Activated T-helper 2 cell treated with anti-CD3 and anti-CD28 coated beads, Interferon-gamma antibody, Interleukin-2, Interleukin-4, amounts not matched to agents 10 μg/mL and 5 μg/mL and 100 μg/mL, durations not matched to agents 14 hours and 24 hours and 36 hours (primary cell): ENCODE measurements around the gene ALOX15. TPM values are rescaled to one million over a fixed set of nuclear protein-coding genes. Genes with fewer than 3 reads are reported as not detected.
"Not testable (repeated sequence)": the region's sequence is repeated elsewhere in the genome, so short reads cannot be mapped to it uniquely, and the experiment has no call there.

ENCODE experiments used
- DNase-seq: peaks from one replicate; pipeline ENCODE4 v3.0.0; 2021; ENCODE audit warnings: low spot score
- H3K27ac Mint-ChIP-seq: one replicate; pipeline ENCODE4 v1.8.0; 2021; ENCODE audit warnings: mixed read lengths
- H3K27me3 Mint-ChIP-seq: one replicate; pipeline ENCODE4 v1.8.0; 2021; ENCODE audit warnings: low read depth, mixed read lengths
- H3K36me3 Mint-ChIP-seq: one replicate; pipeline ENCODE4 v1.8.0; 2021; ENCODE audit warnings: low read depth, mixed read lengths
- H3K4me1 Mint-ChIP-seq: one replicate; pipeline ENCODE4 v1.8.0; 2021; ENCODE audit warnings: low read depth, mixed read lengths
- H3K4me3 Mint-ChIP-seq: one replicate; pipeline ENCODE4 v1.8.0; 2021; ENCODE audit warnings: low read depth, mild to moderate bottlenecking, moderate library complexity, mixed read lengths
- H3K9me3 Mint-ChIP-seq: one replicate; pipeline ENCODE4 v1.8.0; 2021; ENCODE audit warnings: mixed read lengths
- intact Hi-C: fragments of 100-400 bp; cut with micrococcal nuclease; formaldehyde crosslinking; loops from one replicate; pipeline ENCODE4 v1.15.1; 2023
- total RNA-seq: library from RNA; stranded (reverse); gene quantifications from 2 replicates; pipeline ENCODE4 v1.2.3, GENCODE V29; 2022

The ALOX15 gene
- total RNA-seq, 1 donor from 2014 or later: not detected

- Mint-ChIP-seq H3K9me3 (no peaks in the 10 kb centered on the region), H3K27me3 (peaks cover 3% of the 10 kb centered on the region), H3K4me3 (no peak overlapping the region), H3K36me3 (no peaks in the 10 kb centered on the region), H3K27ac (no peak overlapping the region), H3K4me1 (peaks cover 2% of the 10 kb centered on the region)
- intact Hi-C loops: no loop called here
- DNase-seq: no peak
Observed at GRCh38 chr17:4594406-4594805, 47.1 kb downstream of the ALOX15 start.

- Mint-ChIP-seq H3K27me3 (peaks cover 3% of the 10 kb centered on the region), H3K27ac (no peak overlapping the region), H3K36me3 (no peaks in the 10 kb centered on the region), H3K4me3 (no peak overlapping the region), H3K4me1 (peaks cover 2% of the 10 kb centered on the region), H3K9me3 (no peaks in the 10 kb centered on the region)
- intact Hi-C loops: no loop called here
- DNase-seq: no peak
Observed at GRCh38 chr17:4593021-4593421, 48.5 kb downstream of the ALOX15 start.

- H3K4me3 Mint-ChIP-seq: no peak overlapping the region
- H3K27ac Mint-ChIP-seq: no peak overlapping the region
- intact Hi-C loops: no loop called here
- H3K27me3 Mint-ChIP-seq: peaks cover 3% of the 10 kb centered on the region
- peaks cover 2% of the 10 kb centered on the region for H3K4me1 Mint-ChIP-seq
- H3K36me3 Mint-ChIP-seq: no peaks in the 10 kb centered on the region
- H3K9me3 Mint-ChIP-seq: no peaks in the 10 kb centered on the region
- no peak for DNase-seq
Observed at GRCh38 chr17:4592240-4593005, 49.1 kb downstream of the ALOX15 start.

- H3K4me3 Mint-ChIP-seq: no peak overlapping the region
- no peaks in the 10 kb centered on the region for H3K9me3 Mint-ChIP-seq
- peaks cover 7% of the 10 kb centered on the region for H3K27me3 Mint-ChIP-seq
- H3K36me3 Mint-ChIP-seq: no peaks in the 10 kb centered on the region
- intact Hi-C loops: no loop called here
- peaks cover 2% of the 10 kb centered on the region for H3K4me1 Mint-ChIP-seq
- H3K27ac Mint-ChIP-seq: no peak overlapping the region
- DNase-seq: no peak
Observed at GRCh38 chr17:4591529-4591928, 49.9 kb downstream of the ALOX15 start.

GRCh38 chr17:4590981-4591453, 50.5 kb downstream of the ALOX15 start:
- H3K27ac Mint-ChIP-seq: no peak overlapping the region
- no peak for DNase-seq
- peaks cover 12% of the 10 kb centered on the region for H3K27me3 Mint-ChIP-seq
- H3K4me1 Mint-ChIP-seq: peaks cover 2% of the 10 kb centered on the region
- no peaks in the 10 kb centered on the region for H3K9me3 Mint-ChIP-seq
- no peaks in the 10 kb centered on the region for H3K36me3 Mint-ChIP-seq
- intact Hi-C loops: no loop called here
- H3K4me3 Mint-ChIP-seq: no peak overlapping the region

- not testable (repeated sequence) for H3K36me3 Mint-ChIP-seq, H3K4me1 Mint-ChIP-seq
Observed at GRCh38 chr17:4590042-4590441, 51.4 kb downstream of the ALOX15 start.

GRCh38 chr17:4588898-4589625, 52.4 kb downstream of the ALOX15 start:
- peaks cover 22% of the 10 kb centered on the region for H3K27me3 Mint-ChIP-seq
- DNase-seq: no peak
- no peaks in the 10 kb centered on the region for H3K4me1 Mint-ChIP-seq
- H3K9me3 Mint-ChIP-seq: no peaks in the 10 kb centered on the region
- H3K27ac Mint-ChIP-seq: no peak overlapping the region
- no peaks in the 10 kb centered on the region for H3K36me3 Mint-ChIP-seq
- intact Hi-C loops: no loop called here
- no peak overlapping the region for H3K4me3 Mint-ChIP-seq

More at GRCh38 chr17:4590042-4590441, 51.4 kb downstream of the ALOX15 start:
- H3K4me3 Mint-ChIP-seq, H3K9me3 Mint-ChIP-seq, intact Hi-C loops, DNase-seq, H3K27ac Mint-ChIP-seq: not testable (repeated sequence)
- H3K27me3 Mint-ChIP-seq: peaks cover 21% of the 10 kb centered on the region

- Mint-ChIP-seq H3K27me3 (peaks cover 28% of the 10 kb centered on the region), H3K9me3 (no peaks in the 10 kb centered on the region), H3K27ac (no peak overlapping the region), H3K36me3 (no peaks in the 10 kb centered on the region), H3K4me3 (no peak overlapping the region), H3K4me1 (peaks cover 2% of the 10 kb centered on the region)
- no peak for DNase-seq
- intact Hi-C loops: no loop called here
Observed at GRCh38 chr17:4588391-4588790, 53.1 kb downstream of the ALOX15 start.

- Mint-ChIP-seq H3K27me3 (peaks cover 34% of the 10 kb centered on the region), H3K9me3 (no peaks in the 10 kb centered on the region), H3K4me1 (peaks cover 2% of the 10 kb centered on the region), H3K27ac (no peak overlapping the region), H3K4me3 (no peak overlapping the region), H3K36me3 (no peaks in the 10 kb centered on the region)
- no peak for DNase-seq
- intact Hi-C loops: no loop called here
Observed at GRCh38 chr17:4587803-4588202, 53.7 kb downstream of the ALOX15 start.

GRCh38 chr17:4587195-4587594, 54.3 kb downstream of the ALOX15 start:
- H3K27ac Mint-ChIP-seq: no peak overlapping the region
- intact Hi-C loops: no loop called here
- H3K4me3 Mint-ChIP-seq: no peak overlapping the region
- H3K27me3 Mint-ChIP-seq: peaks cover 39% of the 10 kb centered on the region
- no peaks in the 10 kb centered on the region for H3K9me3 Mint-ChIP-seq
- no peaks in the 10 kb centered on the region for H3K36me3 Mint-ChIP-seq
- peaks cover 2% of the 10 kb centered on the region for H3K4me1 Mint-ChIP-seq
- DNase-seq: no peak

- intact Hi-C loops: no loop called here
- H3K27me3 Mint-ChIP-seq: peaks cover 41% of the 10 kb centered on the region
- DNase-seq: no peak
- no peaks in the 10 kb centered on the region for H3K9me3 Mint-ChIP-seq
- H3K4me1 Mint-ChIP-seq: peaks cover 2% of the 10 kb centered on the region
- H3K4me3 Mint-ChIP-seq: no peak overlapping the region
- no peaks in the 10 kb centered on the region for H3K36me3 Mint-ChIP-seq
- no peak overlapping the region for H3K27ac Mint-ChIP-seq
Observed at GRCh38 chr17:4586043-4586442, 55.4 kb downstream of the ALOX15 start.

- intact Hi-C loops: no loop called here
- no peak overlapping the region for H3K27ac Mint-ChIP-seq
- H3K27me3 Mint-ChIP-seq: peaks cover 44% of the 10 kb centered on the region
- no peak for DNase-seq
- H3K4me3 Mint-ChIP-seq: no peak overlapping the region
- H3K4me1 Mint-ChIP-seq: peaks cover 2% of the 10 kb centered on the region
- no peaks in the 10 kb centered on the region for H3K9me3 Mint-ChIP-seq
- no peaks in the 10 kb centered on the region for H3K36me3 Mint-ChIP-seq
Observed at GRCh38 chr17:4585638-4585994, 55.9 kb downstream of the ALOX15 start.

- no peak overlapping the region for H3K4me3 Mint-ChIP-seq
- DNase-seq: no peak
Observed at GRCh38 chr17:4584917-4585637, 56.4 kb downstream of the ALOX15 start.

More at GRCh38 chr17:4584917-4585637, 56.4 kb downstream of the ALOX15 start:
- intact Hi-C loops: no loop called here
- no peaks in the 10 kb centered on the region for H3K36me3 Mint-ChIP-seq
- H3K27ac Mint-ChIP-seq: no peak overlapping the region
- peaks cover 41% of the 10 kb centered on the region for H3K27me3 Mint-ChIP-seq
- H3K4me1 Mint-ChIP-seq: peaks cover 2% of the 10 kb centered on the region
- no peaks in the 10 kb centered on the region for H3K9me3 Mint-ChIP-seq
